IPS-NIHi7 (cell line): Measurements from ENCODE around the gene RNF5.
"Not testable (repeated sequence)": the region's sequence is repeated elsewhere in the genome, so short reads cannot be mapped to it uniquely, and the experiment has no call there.

Experiments used
- DNase-seq: peaks from one replicate; pipeline ENCODE4 v3.0.0; 2012; ENCODE audit warnings: mixed read lengths; ENCODE audit errors: extremely low spot score

The RNF5 gene

GRCh38 chr6:32204268-32204715 lies 26.1 kb downstream of the RNF5 start:
- no peak for DNase-seq

- DNase-seq = no peak
These were observed 30.8 kb downstream of the RNF5 start for GRCh38 chr6:32208996-32209395.

GRCh38 chr6:32210191-32210601 lies 32.0 kb downstream of the RNF5 start:
- no peak for DNase-seq

GRCh38 chr6:32211432-32211831 lies 33.2 kb downstream of the RNF5 start:
- not testable (repeated sequence) for DNase-seq

GRCh38 chr6:32212076-32212760 lies 34.0 kb downstream of the RNF5 start:
- no peak for DNase-seq

DNA sequence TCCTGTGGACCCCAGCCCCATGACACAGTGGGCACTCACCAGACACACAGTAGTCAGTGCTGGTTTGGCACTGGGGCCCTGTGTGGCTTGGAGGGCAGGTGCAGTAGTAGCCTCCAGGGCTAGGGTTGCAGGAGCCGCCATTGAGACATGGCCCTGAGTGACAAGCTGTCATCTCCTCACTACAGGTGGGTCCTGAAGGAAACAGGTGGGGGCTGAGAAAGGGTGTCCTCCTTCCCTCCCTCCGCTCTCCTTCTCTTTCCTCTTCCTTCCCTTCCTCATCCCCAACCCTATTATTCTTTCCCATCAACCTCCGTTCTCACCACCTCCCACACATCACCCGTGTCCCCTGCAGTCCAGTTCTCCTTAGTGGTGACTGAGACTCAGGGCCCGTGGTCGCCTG lies 35.4 kb downstream of the RNF5 start:
- DNase-seq = no peak

DNA sequence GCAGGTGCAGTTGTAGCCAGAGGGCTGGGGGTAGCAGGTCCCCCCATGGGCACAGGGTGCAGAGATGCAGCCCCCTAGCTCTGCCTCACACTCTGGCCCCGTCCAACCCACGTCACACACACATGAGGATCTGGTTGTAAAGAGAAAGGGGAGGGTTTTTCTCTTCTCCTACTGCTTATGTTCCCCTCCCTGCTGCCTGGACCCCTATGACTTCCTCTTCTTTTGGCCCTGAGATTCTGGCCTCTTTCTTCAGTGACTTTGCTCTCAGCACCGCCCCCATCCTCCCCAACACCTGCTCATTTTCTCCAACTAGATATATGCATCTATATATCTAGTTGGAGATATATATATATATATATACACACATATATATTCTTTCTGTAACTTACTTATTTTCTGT lies 35.9 kb downstream of the RNF5 start:
- no peak for DNase-seq

GRCh38 chr6:32215617-32216016 lies 37.4 kb downstream of the RNF5 start:
- DNase-seq = no peak

DNA sequence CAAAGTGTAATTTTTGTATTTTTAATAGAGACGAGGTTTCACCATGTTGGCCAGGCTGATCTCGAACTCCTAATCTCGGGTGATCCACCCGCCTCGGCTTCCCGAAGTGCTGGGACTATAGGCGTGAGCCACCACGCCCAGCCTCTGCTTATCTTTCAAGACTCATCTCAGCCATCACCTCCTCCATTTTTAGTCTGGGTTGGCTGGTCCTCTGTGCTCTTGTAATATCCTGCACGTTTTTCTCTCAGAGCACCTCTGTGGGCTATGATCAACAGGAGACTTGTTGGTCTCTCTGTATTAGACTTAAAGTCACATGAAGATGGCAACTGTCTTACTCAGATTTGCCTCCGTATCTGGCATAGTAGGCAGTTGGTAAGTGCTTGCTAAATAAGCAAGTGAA lies 38.1 kb downstream of the RNF5 start:
- no peak for DNase-seq

DNA sequence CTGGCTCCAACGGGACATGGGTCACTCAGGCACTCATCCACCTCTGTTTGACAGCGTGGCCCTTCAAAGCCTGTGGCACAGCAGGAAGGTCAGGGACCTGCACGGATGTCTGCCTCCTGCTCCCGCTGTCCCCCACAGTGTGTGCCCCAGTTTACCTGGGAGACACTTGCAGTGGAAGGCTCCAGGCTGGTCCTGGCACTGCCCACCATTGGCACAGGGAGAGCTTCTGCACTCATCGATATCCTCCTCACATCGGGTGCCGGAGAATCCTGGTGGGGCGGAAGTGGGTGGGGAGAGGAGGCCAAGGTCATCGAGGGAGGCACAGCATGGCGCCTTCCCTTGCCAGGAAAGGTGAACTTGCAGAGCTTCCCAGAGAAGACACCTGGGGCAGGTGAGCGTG lies 38.8 kb downstream of the RNF5 start:
- no peak for DNase-seq

DNA sequence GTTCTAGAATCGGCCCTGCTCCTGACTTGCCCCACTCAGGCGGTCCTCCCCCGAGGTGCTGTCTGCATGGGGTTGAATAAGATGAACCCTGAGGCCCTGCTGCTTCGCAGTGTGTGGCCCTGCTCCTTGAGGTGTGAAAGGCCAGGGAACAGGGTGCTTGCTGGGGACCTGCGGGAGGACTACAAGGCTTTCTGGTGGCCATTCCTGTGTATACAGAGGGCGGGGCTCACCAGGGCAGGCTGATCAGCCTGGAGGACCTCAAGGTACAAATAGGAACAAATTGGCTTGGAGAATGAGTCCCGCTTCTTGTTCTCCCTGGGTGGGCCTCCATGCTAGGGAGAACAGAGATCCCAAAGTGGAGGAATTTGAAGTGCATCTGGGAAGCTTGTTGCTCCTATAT lies 40.0 kb downstream of the RNF5 start:
- DNase-seq = no peak

- no peak for DNase-seq
These were observed 41.8 kb downstream of the RNF5 start for GRCh38 chr6:32220021-32220420.

GRCh38 chr6:32222333-32223230 lies 44.4 kb downstream of the RNF5 start:
- DNase-seq = no peak

DNA sequence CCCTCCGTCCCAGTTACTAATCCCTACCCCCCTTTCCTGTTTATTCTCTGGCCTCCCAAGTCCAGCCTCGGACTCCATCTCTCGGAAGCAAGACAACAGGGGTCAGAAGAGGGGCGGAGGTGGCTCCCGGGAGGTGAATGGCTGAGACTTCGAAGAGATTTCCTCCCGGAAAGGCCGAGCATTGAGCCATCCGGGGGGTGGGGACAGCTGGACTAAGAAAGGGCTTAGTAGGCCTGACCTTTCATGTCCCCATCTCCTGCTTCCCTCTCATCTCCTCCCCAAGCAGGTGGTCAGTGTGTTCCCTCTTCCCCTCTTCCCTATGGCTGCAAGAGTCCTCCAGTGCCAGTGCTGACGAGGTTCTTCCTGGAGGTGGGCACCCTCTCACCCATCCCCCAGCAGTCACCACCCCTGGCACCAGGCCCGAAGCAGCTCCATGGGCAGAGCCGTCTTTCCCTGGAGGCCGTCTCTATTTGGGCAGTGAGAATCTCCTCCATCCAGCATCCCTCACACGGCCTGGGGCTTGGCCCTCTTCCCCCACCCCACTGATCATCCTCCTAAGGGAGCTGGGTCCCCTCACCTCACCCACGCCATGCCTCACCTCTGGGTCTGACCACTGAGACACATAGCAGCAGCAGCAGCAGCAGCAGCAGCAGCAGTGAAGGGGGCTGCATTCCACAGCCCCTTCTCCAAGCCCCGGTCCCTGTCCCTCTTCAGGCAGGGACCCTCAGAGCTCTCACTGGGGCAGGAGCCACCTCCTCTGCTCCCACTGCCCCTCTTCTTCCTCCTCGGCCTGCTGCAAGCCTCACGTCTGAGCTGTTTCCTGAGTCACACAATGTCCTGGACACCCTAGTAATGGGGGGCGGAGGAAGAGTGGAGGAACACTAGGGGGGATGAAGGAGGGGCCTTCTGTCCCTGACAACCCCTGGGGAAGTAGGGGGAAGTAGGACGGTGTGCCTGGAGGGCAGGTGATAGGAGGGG lies 45.3 kb downstream of the RNF5 start, which contains the start of gene NOTCH4:
Gene NOTCH4, minus strand, starts transcription at position 810 of the 978 bp plus-strand sequence. Its CDS starts 139 bp downstream, at position 671.
- DNase-seq = no peak

GRCh38 chr6:32224696-32225095 lies 46.5 kb downstream of the RNF5 start:
- no peak for DNase-seq

- no peak for DNase-seq
These were observed 48.2 kb downstream of the RNF5 start for GRCh38 chr6:32226434-32226833.
